ENCODE results near the gene DLX3.

DLX3 gene

DNA sequence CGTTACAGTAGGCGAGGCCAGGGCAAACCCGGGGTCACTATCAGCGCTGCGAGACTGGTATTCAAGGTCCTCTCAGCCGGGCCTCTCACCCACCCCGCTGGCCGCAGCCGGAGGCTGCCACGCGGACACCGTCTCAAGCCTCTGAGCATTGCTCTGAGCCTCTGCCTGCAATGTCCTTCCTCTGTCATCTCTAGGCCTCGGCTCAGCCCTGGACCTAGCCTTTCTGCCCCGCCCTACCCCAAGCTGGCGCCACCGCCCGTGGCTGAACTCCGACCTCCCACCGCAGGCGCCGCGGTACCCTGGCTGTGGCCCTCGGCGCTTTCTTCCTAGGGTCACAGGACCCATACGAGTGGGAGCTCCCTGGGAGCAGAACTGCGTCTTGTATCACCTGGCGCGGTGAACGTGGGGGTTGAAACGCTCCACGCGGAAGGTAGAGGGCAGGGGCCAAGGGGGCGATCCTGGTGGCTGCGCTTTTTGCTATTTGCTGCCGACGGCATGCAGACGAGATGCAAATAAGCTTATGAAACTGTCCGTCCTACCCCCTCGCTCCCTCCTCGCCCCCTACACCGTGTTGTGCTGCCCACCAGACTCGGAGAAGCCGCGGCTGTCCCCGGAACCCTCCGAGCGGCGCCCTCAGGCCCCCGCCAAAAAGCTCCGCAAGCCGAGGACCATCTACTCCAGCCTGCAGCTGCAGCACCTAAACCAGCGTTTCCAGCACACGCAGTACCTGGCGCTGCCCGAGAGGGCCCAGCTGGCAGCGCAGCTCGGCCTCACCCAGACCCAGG is 22.3 kb downstream of the DLX3 start:
- TF ChIP-seq, protein P1, sequence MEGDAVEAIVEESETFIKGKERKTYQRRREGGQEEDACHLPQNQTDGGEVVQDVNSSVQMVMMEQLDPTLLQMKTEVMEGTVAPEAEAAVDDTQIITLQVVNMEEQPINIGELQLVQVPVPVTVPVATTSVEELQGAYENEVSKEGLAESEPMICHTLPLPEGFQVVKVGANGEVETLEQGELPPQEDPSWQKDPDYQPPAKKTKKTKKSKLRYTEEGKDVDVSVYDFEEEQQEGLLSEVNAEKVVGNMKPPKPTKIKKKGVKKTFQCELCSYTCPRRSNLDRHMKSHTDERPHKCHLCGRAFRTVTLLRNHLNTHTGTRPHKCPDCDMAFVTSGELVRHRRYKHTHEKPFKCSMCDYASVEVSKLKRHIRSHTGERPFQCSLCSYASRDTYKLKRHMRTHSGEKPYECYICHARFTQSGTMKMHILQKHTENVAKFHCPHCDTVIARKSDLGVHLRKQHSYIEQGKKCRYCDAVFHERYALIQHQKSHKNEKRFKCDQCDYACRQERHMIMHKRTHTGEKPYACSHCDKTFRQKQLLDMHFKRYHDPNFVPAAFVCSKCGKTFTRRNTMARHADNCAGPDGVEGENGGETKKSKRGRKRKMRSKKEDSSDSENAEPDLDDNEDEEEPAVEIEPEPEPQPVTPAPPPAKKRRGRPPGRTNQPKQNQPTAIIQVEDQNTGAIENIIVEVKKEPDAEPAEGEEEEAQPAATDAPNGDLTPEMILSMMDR (IDR thresholded peaks at IDR 0.05): no peak
- no peak overlapping the region for H3K27ac ChIP-seq
- no peaks in the 10 kb centered on the region for H3K36me3 ChIP-seq
- H3K4me1 ChIP-seq (ENCODE audit: control insufficient read depth in 1 of 2, insufficient read depth in 1 of 2, low read depth in 1 of 2, low read length in 1 of 2): peaks cover 18 to 20% of the 10 kb centered on the region in 2 experiments
- H3K4me3 ChIP-seq (ENCODE audit: low read depth in 1 of 2, low read length in 1 of 2): no peak overlapping the region
- peaks cover 100% of the 10 kb centered on the region for H3K27me3 ChIP-seq
- no peaks in the 10 kb centered on the region for H3K9me3 ChIP-seq

DNA sequence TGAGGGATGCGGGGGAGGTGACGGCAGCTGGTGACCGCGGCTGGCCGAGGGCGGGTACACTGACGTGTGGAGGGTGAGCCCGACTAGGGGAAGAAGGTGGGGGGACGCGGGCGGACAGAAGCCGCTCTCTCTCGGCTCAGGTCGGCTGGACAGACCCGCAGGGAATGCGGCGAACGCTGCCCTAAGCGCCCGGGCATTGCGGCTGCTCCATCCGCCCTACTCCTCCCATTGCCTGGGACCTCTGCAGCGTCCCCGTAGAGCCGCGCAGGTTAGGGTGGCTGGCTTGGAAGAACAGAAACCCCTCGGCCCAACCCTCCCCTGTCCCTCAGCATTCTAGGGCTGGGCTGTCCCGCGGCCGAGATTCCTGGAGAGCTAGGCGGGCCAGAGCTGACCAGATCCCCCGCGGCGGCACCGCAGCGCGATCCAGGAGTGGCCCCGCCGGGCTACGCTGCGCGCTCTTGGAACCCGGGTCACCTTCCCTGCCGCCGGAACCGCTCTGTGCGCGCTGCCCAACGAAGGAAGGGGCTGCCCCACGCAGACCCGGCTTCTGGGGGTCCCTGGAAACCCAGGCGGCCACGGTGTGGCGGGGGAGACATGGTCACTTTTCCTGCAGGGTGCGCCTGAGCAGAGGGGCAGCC is 23.1 kb downstream of the DLX3 start:
- Histone ChIP-seq H3K9me3 (no peaks in the 10 kb centered on the region), H3K4me1 (ENCODE audit: control insufficient read depth in 1 of 2, insufficient read depth in 1 of 2, low read depth in 1 of 2, low read length in 1 of 2) (peaks cover 18 to 20% of the 10 kb centered on the region in 2 experiments), H3K27me3 (peaks cover 100% of the 10 kb centered on the region), H3K27ac (no peak overlapping the region), H3K36me3 (no peaks in the 10 kb centered on the region), H3K4me3 (ENCODE audit: low read depth in 1 of 2, low read length in 1 of 2) (no peak overlapping the region)
- TF ChIP-seq, protein P1 (IDR thresholded peaks at IDR 0.05): no peak

DNA sequence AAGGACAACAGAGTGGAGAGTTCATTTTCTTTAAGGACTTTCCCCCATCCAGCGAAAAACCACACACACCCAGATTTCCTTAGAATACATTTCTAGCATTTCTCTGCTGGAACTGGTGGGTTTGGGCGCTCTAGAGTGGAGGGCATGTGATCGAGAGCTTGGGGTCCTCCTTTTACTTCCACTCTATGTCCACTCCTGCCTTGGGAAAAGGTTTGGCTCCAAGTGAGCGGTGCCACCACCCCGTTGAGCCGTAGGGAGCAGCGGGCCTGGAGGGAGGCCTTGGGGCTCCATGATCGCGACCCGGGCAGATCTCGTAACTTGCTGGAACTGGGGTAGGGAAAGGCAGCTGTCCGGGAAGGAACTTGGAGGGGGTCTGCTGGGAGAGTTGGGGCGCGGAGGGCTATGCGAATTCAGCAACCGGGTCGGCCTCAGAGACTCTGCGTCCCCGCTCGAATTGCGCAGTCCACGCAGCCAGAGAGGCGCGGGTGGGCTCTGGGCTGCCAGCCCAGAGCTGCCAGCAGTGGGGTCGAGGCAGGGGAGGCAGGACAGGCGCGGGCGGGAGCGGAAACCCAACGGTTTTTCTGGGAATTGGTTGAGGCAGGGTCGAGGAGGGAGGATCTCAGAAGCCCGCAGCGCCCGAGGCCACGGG is 23.7 kb downstream of the DLX3 start:
- TF ChIP-seq, protein P1 (IDR thresholded peaks at IDR 0.05): no peak

DNA sequence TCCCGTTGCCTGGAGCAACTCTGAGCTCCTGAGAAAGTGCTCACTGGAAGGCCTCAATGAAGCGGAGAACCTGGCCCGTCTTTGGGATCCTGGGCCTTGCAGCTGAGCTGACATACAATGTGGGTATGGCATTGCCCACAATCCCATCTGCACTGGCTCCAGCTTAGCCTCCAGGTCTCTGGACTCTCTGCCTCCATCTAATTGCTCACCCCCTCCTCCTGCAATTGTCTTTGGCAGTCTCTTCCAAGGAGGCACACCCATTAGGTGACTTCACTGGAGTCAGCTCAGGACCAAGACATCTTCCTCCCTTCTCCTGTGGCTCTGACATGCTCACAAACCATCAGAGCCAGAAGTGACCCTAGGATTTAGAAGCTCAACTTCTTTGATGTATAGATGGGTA is 24.5 kb downstream of the DLX3 start:
- Histone ChIP-seq H3K36me3 (no peaks in the 10 kb centered on the region), H3K27ac (no peak overlapping the region), H3K27me3 (peaks cover 100% of the 10 kb centered on the region), H3K4me3 (ENCODE audit: low read depth in 1 of 2, low read length in 1 of 2) (no peak overlapping the region), H3K9me3 (no peaks in the 10 kb centered on the region), H3K4me1 (ENCODE audit: control insufficient read depth in 1 of 2, insufficient read depth in 1 of 2, low read depth in 1 of 2, low read length in 1 of 2) (peaks cover 18 to 22% of the 10 kb centered on the region in 2 experiments)
- TF ChIP-seq, protein P1 (IDR thresholded peaks at IDR 0.05): no peak

More for the DNA sequence above, 23.7 kb downstream of the DLX3 start:
- Histone ChIP-seq H3K4me3 (ENCODE audit: low read depth in 1 of 2, low read length in 1 of 2) (no peak overlapping the region), H3K36me3 (no peaks in the 10 kb centered on the region), H3K9me3 (no peaks in the 10 kb centered on the region), H3K4me1 (ENCODE audit: control insufficient read depth in 1 of 2, insufficient read depth in 1 of 2, low read depth in 1 of 2, low read length in 1 of 2) (peaks cover 18 to 20% of the 10 kb centered on the region in 2 experiments), H3K27me3 (peaks cover 100% of the 10 kb centered on the region), H3K27ac (no peak overlapping the region)

DNA sequence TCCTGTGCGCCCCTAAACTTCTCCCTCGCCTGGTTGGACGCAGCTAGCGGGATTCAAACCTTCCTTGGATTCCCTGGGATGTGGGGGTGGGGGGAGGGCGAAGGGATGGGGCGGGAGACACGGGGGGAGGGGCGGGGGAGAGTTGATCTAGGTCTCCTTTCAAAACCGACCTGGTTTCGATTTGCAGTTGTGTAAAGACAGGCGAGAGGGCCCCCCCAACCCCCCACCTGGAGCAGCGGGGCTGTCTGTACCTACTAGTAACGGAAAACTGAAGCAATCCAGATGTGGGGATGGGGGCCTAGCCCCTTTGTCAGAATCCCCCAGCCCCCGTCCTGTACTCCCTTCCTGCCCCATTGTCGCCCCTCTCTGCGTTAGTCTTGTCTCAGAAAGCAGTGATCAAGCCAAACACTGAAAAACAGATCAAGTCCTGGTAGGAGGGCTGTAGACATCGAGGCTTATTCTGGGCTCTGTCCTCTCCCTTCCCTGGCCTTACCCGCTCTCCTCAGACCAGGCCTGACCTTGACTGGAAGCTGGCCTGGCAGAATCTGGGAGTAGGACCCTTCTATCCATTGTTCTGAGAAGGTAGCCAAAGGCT is 25.1 kb downstream of the DLX3 start:
- H3K4me1 ChIP-seq (ENCODE audit: control insufficient read depth in 1 of 2, insufficient read depth in 1 of 2, low read depth in 1 of 2, low read length in 1 of 2): peaks cover 21 to 28% of the 10 kb centered on the region in 2 experiments
- TF ChIP-seq, protein P1 (IDR thresholded peaks at IDR 0.05): no peak
- H3K4me3 ChIP-seq (ENCODE audit: low read depth in 1 of 2, low read length in 1 of 2): peak overlapping the region in 1 of 2 experiments; percentile 63
- peaks cover 100% of the 10 kb centered on the region for H3K27me3 ChIP-seq
- no peak overlapping the region for H3K27ac ChIP-seq
- no peaks in the 10 kb centered on the region for H3K36me3 ChIP-seq
- no peaks in the 10 kb centered on the region for H3K9me3 ChIP-seq

Data from neutrophil (primary cell).